ENCODE data around the gene HLA-DPB1.
"Not testable (repeated sequence)": the region's sequence is repeated elsewhere in the genome, so short reads cannot be mapped to it uniquely, and the experiment has no call there.

- TF ChIP-seq CTCF, POLR2A, POLR2AphosphoS5 (IDR thresholded peaks at IDR 0.05): not testable (repeated sequence)
Observed at GRCh38 chr6:33101121-33101737, 25.4 kb downstream of the HLA-DPB1 start.

Measured in sigmoid colon (tissue), 4 donors.